ENCODE measurements around the gene NKPD1.

GRCh38 chr19:45117671-45118070, 43.1 kb downstream of the NKPD1 start:
- no peak for TF ChIP-seq CTCF (IDR thresholded peaks at IDR 0.05)
- TF ChIP-seq EZH2 (IDR thresholded peaks at IDR 0.05; ENCODE audit: borderline replicate concordance, insufficient read depth, low read depth, low read length, poor library complexity, severe bottlenecking), result no peak

All from B cell (primary cell).